GM21526 (cell line): ENCODE measurements around the gene FLCN.

ENCODE experiments used
- ATAC-seq: cut with Tn5 transposase; IDR thresholded peaks from one replicate; pipeline ENCODE4 v1.9.1; 2021; ENCODE audit warnings: moderate library complexity; ENCODE audit not compliant: unreplicated experiment, low FRiP score

FLCN gene

GRCh38 chr17:17170346-17170985 is 66.5 kb downstream of the FLCN start:
- ATAC-seq = no peak

- no peak for ATAC-seq
These were observed 67.6 kb downstream of the FLCN start for GRCh38 chr17:17169396-17169795.

GRCh38 chr17:17168401-17168800 is 68.6 kb downstream of the FLCN start:
- ATAC-seq = no peak

GRCh38 chr17:17167986-17168385 is 69.0 kb downstream of the FLCN start:
- no peak for ATAC-seq

- no peak for ATAC-seq
These were observed 69.6 kb downstream of the FLCN start for GRCh38 chr17:17167356-17167755.

- no peak for ATAC-seq
These were observed 70.5 kb downstream of the FLCN start for GRCh38 chr17:17166446-17166845.

GRCh38 chr17:17165666-17166308 is 71.2 kb downstream of the FLCN start:
- no peak for ATAC-seq

GRCh38 chr17:17164676-17165075 is 72.3 kb downstream of the FLCN start:
- ATAC-seq = no peak

- ATAC-seq = no peak
These were observed 72.8 kb downstream of the FLCN start for GRCh38 chr17:17164156-17164555.
